GM12872 (cell line): ENCODE measurements around the gene RNF215.

Source experiments
- TF ChIP-seq, protein P1 (sequence below): IDR thresholded peaks from 3 replicates; pipeline ENCODE4 v1.5.1; 2011; ENCODE audit warnings: low read depth, mild to moderate bottlenecking, low read length, moderate library complexity; ENCODE audit not compliant: insufficient read depth

RNF215 gene

DNA sequence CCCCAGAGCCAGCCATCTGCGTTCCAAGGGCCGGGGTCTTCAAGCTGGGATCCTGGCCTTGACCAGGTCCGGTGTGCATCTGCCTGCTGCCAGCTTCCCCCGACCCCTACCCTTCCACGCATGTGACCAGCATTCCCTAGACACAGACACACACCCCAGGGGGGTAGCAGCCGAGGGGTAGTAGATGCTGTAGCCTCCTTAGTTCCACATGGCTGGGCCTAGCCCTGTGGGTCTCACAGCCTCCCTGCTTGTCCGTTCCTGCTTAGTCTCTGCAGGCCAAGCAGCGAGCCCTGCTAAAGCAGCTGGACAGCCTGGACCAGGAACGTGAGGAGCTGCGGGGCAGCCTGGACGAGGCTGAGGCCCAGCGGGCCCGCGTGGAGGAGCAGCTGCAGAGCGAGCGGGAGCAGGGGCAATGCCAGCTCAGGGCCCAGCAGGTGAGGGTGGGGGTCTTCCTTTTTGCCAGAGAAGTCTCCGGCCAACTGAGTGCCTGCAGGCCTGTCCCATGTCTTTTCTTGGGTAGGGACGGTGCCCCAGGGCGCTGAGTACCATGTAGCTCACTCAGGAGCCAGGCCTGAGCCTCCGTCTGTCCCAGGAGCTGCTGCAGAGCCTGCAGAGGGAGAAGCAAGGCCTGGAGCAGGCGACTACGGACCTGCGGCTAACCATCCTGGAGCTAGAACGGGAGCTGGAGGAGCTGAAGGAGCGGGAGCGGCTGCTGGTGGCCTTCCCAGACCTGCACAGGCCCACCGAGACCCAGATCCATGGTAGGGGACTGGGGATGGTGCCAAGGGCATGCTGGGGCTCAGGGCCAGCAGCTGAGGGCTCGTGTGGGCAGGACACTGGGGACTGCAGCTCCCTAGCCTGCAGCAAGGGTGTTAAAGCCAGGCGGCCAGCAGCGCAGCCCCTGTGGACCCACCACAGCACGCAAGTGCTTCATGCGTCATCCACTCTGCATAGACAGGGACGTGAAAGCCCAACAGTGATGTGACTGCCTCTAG, 13.6 kb downstream of the RNF215 start:
- TF ChIP-seq, protein P1, sequence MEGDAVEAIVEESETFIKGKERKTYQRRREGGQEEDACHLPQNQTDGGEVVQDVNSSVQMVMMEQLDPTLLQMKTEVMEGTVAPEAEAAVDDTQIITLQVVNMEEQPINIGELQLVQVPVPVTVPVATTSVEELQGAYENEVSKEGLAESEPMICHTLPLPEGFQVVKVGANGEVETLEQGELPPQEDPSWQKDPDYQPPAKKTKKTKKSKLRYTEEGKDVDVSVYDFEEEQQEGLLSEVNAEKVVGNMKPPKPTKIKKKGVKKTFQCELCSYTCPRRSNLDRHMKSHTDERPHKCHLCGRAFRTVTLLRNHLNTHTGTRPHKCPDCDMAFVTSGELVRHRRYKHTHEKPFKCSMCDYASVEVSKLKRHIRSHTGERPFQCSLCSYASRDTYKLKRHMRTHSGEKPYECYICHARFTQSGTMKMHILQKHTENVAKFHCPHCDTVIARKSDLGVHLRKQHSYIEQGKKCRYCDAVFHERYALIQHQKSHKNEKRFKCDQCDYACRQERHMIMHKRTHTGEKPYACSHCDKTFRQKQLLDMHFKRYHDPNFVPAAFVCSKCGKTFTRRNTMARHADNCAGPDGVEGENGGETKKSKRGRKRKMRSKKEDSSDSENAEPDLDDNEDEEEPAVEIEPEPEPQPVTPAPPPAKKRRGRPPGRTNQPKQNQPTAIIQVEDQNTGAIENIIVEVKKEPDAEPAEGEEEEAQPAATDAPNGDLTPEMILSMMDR: no peak

DNA sequence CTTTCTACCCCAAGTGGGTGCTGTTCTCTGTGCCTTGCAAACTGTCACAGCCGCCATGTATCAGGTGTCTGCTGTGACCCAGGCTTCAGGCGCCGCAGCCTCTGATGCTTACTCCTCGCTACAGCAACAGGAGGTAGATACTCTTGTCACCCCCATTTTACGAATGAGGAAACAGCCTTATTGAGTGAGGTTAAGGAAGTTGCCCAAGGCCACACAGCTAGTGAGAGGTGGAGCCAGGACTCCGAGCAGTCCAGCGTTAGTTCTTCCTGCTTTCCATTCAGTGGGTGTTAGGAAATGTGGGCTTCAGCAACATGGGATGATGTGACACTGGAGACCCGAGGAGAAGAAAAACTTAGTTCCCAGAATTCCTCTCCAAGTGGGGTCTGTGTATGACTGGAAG, 14.3 kb downstream of the RNF215 start:
- TF ChIP-seq, protein P1: no peak

DNA sequence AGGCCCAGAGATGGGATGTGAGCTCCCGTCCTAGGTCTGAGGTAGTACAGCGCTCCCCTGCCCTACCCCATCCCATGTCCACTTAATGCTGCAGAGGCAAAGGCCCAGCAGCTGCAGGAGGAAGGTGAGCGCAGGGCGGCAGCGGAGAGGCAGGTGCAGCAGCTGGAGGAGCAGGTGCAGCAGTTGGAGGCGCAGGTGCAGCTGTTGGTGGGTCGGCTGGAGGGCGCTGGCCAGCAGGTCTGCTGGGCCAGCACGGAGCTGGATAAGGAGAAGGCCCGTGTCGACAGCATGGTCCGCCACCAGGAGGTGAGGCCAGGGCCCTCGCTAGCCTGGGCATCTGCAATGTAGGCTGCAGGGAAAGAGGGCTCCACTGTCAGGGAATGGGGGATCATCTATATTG, 15.2 kb downstream of the RNF215 start:
- TF ChIP-seq, protein P1: no peak

DNA sequence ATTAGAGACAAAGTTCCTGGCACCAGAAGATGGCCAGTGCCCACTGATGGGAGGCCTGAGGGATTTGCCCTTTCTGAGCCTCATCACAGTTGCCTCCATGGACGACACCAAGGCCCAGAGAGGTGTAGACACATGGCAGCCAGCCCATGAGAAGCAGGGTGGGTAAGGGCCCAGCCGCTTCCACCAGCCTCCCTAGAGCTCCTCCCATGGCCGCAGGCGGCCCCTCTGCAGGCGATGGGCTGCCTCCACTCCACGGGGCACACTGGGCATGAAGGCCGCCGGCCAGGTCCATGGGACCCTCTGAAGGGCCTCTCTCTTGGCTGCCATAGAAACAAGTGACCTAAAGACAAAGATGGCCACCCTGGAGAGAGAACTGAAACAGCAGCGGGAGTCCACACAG, 15.9 kb downstream of the RNF215 start:
- TF ChIP-seq, protein P1: no peak

DNA sequence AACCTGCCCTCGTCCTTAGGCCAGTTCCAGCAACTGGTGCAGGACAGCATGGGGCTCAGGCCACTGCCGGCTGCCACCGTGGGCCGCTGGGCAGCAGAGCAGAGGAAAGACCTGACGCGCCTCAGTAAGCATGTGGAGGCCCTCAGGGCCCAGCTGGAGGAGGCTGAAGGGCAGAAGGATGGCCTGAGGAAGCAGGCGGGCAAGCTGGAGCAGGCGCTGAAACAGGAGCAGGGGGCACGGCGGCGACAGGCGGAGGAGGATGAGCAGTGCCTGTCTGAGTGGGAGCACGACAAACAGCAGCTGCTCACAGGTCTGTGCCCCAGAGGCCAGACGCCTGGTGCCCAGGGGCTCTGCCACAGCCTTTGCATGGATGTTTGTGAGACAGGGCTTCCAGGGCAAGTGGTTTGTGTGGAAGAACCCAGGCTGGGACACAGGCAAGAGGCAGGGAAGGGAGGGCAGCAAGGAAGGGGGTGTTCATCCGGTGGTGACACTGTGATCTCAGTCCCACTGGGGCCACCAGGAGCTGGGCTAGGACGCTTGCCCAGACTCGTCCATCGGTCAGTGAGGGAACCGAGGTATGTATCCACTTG, 16.5 kb downstream of the RNF215 start:
- TF ChIP-seq, protein P1: no peak

DNA sequence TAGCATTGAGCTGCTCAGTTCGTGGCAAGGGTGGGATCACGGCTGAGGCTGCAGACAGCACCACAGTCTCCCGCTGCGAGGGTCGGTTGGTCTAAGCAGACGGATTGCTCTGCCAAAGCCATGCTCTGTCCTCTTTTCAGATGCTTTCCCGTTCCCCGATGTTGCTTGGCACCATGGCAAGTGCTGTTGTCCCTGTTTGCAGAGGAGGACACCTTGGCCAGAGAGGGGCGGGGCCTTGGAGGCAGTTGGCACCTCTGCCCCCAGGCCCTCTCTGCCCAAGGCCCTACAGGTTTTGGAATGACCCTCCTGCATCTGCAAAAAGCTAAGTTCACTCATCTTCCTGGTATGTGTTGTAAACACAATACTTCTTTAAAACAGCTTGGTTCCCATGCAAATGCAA, 18.8 kb downstream of the RNF215 start:
- TF ChIP-seq, protein P1: no peak

DNA sequence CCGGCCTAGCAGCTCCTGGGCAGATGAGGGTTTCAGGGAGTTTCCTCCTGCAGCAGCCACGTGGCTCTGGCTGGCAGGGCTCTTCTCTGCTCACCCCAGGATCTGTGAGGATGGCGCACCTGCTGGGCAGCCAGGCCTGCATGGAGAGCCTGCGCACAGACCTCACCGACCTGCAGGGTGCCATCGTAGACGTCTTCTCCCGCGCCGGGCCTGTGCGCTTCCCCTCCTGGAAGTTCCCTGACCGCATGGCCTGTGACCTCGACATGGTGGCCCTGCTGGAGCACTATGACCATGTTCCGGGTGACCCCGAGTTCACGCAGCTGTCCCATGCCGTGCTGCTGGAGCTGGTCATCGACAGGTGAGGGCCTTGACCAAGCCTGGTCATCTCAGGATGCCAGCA, 21.3 kb downstream of the RNF215 start:
- TF ChIP-seq, protein P1: no peak
